Frontal cortex (tissue), 4 donors: ENCODE measurements around the gene NR6A1. TPM values are rescaled to one million over a fixed set of nuclear protein-coding genes. Genes with fewer than 3 reads are reported as not detected.
"Not testable (repeated sequence)": the region's sequence is repeated elsewhere in the genome, so short reads cannot be mapped to it uniquely, and the experiment has no call there.

Experiments used
- DNase-seq, 2 donors: peaks; one replicate each; pipeline ENCODE4 v3.0.0; 2012; ENCODE audit warnings: low spot score in 2 of 2
- FAIRE-seq: peaks from 2 replicates; lab custom pipeline; 2012; peaks lifted over from hg19 to GRCh38; lab: Jason Lieb, UNC
- total RNA-seq: library from RNA; depleted of rRNA; stranded (reverse); fragments of >200 nt; gene quantifications from one replicate; pipeline ENCODE4 v1.2.3, GENCODE V29; 2014
- donor health status: control.
- donor health status: control.
- donor health status: control.

The NR6A1 gene
- total RNA-seq, 1 donor from 2014 or later = 1.6 TPM

GRCh38 chr9:124626276-124626675 is 144.8 kb downstream of the NR6A1 start:
- no peak for DNase-seq
- no peak for FAIRE-seq

GRCh38 chr9:124625087-124625486 is 146.0 kb downstream of the NR6A1 start:
- FAIRE-seq = no peak
- no peak for DNase-seq

GRCh38 chr9:124624735-124624992 is 146.4 kb downstream of the NR6A1 start:
- FAIRE-seq (no peak), DNase-seq (no peak)

GRCh38 chr9:124623966-124624734 is 147.0 kb downstream of the NR6A1 start:
- no peak for FAIRE-seq
- DNase-seq = no peak

GRCh38 chr9:124622882-124623281 is 148.2 kb downstream of the NR6A1 start:
- FAIRE-seq = no peak
- DNase-seq = no peak

GRCh38 chr9:124621371-124622328 is 149.5 kb downstream of the NR6A1 start:
- FAIRE-seq (no peak), DNase-seq (no peak)

GRCh38 chr9:124618476-124618875 is 152.6 kb downstream of the NR6A1 start:
- FAIRE-seq (no peak), DNase-seq (no peak)

- DNase-seq = peak; percentile 52 to 53
- FAIRE-seq = no peak
Observed at GRCh38 chr9:124617477-124618141, 153.5 kb downstream of the NR6A1 start.

- FAIRE-seq (no peak), DNase-seq (no peak)
Observed at GRCh38 chr9:124616961-124617360, 154.2 kb downstream of the NR6A1 start.

GRCh38 chr9:124615840-124616239 is 155.3 kb downstream of the NR6A1 start:
- FAIRE-seq, DNase-seq: not testable (repeated sequence)

- FAIRE-seq = no peak
- DNase-seq = no peak
Observed at GRCh38 chr9:124615100-124615742, 155.9 kb downstream of the NR6A1 start.

- FAIRE-seq = no peak
Observed at GRCh38 chr9:124613849-124614248, 157.3 kb downstream of the NR6A1 start.

GRCh38 chr9:124611106-124611505 is 160.0 kb downstream of the NR6A1 start:
- no peak for FAIRE-seq

More at GRCh38 chr9:124613849-124614248, 157.3 kb downstream of the NR6A1 start:
- DNase-seq = no peak

GRCh38 chr9:124606027-124606426 is 165.1 kb downstream of the NR6A1 start:
- no peak for DNase-seq
- no peak for FAIRE-seq

More at GRCh38 chr9:124611106-124611505, 160.0 kb downstream of the NR6A1 start:
- no peak for DNase-seq

- FAIRE-seq (no peak), DNase-seq (no peak)
Observed at GRCh38 chr9:124605258-124605657, 165.9 kb downstream of the NR6A1 start.

GRCh38 chr9:124602632-124603031 is 168.5 kb downstream of the NR6A1 start:
- FAIRE-seq (no peak), DNase-seq (no peak)

- FAIRE-seq (no peak), DNase-seq (no peak)
Observed at GRCh38 chr9:124602204-124602603, 168.9 kb downstream of the NR6A1 start.

GRCh38 chr9:124600407-124600806 is 170.7 kb downstream of the NR6A1 start:
- no peak for DNase-seq
- no peak for FAIRE-seq

GRCh38 chr9:124599121-124599795 is 171.9 kb downstream of the NR6A1 start:
- no peak for DNase-seq
- FAIRE-seq = no peak
